KBM-7 (cell line): ENCODE measurements around the gene MAN1C1.

Experiments used
- DNase-seq: peaks from one replicate; pipeline ENCODE4 v3.0.0-alpha.2; 2015
- in situ Hi-C: fragments of 300-500 bp; cut with MboI; formaldehyde crosslinking; loops from 2 replicates; pipeline ENCODE4 v1.14.3; 2020; ENCODE audit warnings: low sequenced_read_pairs, low pct_unique_long_range_greater_than_20kb, mixed read lengths

Gene MAN1C1

DNA sequence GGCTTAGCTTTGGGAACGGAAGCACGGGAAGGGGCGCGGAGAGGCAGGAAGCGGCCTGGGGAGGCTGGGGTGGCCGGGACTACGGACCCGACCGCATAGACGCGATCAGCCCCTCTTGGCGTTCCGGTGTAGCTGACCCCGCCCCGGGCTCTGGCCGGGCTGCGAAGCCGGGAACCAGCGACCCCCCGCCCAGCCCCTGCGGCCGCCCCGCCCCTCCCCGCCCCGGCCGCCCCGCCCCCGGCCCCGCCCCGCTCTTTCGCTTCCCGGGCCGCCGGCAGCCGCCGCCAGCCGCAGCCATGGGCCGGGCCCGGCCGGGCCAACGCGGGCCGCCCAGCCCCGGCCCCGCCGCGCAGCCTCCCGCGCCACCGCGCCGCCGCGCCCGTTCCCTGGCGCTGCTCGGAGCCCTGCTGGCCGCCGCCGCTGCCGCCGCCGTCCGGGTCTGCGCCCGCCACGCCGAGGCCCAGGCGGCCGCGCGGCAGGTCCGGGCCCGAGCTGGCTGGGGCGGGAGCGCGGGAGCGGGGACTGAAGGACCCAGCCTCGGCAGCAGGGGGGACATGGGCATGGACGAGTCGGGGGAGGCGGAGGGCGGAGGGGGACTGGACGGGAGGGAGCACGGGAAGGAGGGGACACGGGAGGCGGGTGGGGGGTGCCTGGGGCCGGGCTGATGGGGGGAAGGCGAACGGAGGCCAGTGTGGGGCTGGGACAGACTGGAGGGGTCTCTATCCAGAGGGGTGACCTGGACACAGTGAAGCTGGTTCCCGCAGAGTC lies 183.5 kb downstream of the MAN1C1 start, which contains the start of gene SELENON:
TSS of gene SELENON (plus strand) at position 259 of the 768 bp plus-strand sequence. CDS start at position 297, 38 bp downstream.
- peak; percentile 41 for DNase-seq

GRCh38 chr1:25800703-25801377 lies 184.2 kb downstream of the MAN1C1 start:
- no peak for DNase-seq
- in situ Hi-C loops = no loop called here

More for the DNA sequence above, 183.5 kb downstream of the MAN1C1 start, which contains the start of gene SELENON:
- in situ Hi-C loops = no loop called here

GRCh38 chr1:25802915-25803314 lies 186.3 kb downstream of the MAN1C1 start:
- in situ Hi-C loops = no loop called here
- DNase-seq = peak; percentile 55

DNA sequence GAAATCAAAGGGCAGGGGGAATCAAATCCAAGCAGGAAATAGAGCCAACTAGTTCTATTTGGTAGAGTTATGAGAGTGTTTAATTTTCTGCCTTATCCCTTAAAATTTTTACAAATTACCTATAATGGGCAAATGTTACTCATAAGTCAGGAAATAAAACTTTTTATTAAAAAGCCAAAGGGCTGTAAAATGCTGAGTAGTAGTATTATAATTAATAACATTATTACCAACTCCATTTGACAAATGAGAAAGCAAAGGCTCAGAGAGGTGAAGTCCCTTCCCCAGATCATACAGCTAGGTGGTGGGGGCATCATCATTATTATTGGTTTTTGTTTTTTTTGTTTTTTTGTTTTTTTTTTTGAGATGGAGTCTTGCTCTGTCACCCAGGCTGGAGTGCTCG lies 186.8 kb downstream of the MAN1C1 start:
- in situ Hi-C loops = no loop called here
- DNase-seq = no peak

DNA sequence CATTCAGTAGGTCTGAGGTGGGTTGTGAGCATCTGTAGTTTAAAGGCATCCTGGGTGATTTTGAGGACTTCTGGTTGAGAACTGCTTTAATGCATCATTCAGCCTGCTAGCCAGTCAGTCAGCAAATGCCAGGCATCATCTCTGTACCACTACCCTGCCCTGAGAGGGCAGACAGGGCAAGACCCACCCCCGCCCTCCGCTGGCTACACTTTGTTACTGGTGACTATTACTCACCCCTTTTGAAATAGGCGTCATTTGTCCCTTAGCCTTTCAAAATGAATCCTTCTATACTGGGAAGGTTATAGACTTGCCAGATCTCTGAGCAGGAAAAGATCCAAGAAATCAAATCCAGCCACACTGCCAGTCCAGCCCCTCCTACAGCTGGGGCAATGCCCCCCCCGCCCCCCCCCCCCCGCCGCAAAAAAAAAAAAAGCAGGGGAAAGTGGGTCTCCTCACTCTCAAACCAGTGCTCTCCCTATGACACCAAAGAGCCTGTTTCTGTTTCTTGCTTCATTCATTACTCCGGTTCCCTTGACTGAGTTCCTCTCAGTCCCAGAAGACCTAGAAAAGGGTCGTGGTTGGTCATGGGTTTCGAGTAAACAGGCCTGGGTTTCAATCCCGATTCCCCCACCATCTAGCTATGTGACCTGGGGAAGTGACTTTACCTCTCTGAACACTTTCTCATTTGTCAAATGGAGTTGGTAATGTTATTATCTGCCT lies 187.8 kb downstream of the MAN1C1 start:
- in situ Hi-C loops = no loop called here
- no peak for DNase-seq

DNA sequence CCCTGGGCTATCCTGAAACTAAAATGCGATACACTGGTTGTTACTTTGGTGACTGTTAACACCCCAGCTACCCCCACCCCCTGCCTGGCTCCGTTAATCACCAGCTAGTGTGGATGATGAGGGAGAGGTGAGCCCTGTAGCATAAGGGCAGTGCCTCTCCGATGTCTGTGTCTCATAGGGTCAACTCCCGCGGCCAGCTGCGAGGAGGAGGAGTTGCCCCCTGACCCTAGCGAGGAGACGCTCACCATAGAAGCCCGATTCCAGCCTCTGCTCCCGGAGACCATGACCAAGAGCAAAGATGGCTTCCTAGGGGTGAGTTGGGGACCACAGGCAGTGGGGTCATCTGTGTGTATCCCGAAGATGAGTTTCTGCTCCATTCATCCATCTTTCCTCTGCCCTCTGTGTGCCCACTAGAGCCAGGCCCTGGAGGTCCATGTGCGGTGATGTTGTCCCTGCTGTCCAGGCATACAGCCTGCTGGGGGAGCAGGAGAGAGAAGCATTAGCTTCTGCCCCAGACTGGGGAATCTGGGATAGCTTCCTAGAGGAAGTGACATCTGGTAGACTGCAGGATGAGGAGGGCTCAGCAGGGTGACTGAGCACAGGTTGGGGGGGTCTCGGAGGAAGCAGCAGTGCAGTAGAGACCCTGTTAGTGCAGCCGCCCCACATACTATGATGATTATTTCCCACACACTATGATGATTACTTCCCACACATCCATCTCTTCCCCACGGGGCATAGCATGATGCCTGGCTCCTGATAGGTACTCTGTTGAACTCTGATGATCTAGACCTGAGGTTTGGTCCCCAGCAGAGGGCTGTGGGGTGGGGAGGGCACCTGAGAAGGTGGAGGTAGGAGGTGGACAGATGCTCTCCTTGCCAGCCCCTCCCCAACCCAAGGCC lies 188.6 kb downstream of the MAN1C1 start:
- no peak for DNase-seq
- in situ Hi-C loops = no loop called here

DNA sequence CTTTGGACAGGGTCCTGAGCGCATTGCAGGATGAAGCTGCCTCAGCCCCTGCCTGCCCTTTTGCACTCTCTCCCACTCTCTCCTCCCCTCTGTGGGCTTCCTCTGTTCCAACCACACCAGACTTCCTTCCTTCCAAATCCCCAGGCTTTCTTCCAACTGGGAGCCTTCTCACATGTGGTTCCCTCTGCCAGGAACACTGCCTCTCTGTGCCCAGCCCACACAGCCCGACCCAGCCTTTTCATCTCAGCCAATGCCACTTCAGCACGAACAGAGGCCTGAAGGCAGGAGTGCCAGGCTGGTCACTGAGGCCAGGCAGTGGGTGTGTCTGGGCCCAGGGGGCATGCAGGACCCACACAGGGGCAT lies 189.3 kb downstream of the MAN1C1 start:
- no peak for DNase-seq
- in situ Hi-C loops = no loop called here

DNA sequence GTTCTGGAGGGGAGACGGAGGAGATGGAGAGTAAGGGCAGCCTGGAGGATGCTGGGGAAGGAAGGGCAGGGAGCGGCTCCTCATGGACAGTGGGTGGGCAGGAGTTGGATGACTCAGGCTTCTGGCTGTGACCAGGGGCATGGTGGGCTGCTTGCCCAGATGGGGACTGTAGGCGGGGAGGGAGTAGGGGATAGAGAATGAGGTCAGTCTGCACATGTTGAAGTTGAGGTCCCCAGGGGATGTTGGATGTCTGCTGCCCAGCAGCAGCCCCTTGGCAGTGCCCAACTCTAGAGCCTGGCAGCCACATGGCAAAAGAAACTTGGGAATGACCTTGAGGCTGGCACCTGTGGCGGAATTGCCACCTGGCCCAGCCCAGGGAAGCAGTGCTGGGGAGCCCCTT lies 189.8 kb downstream of the MAN1C1 start:
- in situ Hi-C loops = no loop called here
- DNase-seq = no peak

DNA sequence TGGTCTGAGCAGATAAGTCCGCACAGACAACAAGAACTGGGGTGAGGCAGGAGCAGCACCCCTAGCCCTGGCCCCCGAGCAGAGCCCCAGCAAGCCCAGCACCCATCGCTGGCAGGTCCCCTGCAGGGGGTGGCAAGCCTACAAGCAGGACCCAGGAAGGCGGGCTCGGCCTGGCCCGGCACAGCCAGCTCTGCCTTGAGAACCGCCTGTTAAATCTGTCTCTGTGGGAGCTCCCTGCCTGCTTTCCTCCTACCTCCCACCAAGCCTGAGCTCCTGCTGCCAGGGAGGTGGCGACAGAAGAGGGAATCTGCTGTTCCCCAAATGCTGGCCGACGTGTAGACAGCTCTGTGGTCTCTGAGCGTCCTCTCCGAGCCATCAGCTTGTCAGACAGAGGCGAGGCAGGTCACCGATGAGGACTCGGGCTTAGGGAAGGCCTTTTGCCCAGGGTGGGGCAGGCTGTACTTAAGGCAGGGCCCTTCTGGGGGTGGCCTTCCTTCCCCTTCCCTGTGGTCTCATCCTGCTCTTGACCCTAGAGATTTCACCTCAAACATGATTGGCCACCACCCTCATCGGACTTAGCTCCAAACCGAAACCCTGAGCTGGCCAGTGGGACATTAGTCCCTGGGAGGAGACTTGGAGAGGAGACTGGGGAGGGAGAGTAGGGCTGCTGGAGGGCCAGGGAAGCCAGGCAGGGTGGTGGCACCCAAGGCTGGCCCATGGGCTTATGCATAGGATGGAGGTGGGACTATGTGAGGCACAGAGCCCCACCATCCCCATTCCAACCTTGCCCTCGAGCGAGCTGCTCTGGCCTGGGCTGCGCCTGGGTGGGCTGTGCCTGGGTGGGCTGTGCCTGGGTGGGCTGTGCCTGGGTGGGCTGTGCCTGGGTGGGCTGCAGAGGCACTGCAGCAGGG lies 191.1 kb downstream of the MAN1C1 start:
- in situ Hi-C loops = no loop called here
- DNase-seq = no peak

DNA sequence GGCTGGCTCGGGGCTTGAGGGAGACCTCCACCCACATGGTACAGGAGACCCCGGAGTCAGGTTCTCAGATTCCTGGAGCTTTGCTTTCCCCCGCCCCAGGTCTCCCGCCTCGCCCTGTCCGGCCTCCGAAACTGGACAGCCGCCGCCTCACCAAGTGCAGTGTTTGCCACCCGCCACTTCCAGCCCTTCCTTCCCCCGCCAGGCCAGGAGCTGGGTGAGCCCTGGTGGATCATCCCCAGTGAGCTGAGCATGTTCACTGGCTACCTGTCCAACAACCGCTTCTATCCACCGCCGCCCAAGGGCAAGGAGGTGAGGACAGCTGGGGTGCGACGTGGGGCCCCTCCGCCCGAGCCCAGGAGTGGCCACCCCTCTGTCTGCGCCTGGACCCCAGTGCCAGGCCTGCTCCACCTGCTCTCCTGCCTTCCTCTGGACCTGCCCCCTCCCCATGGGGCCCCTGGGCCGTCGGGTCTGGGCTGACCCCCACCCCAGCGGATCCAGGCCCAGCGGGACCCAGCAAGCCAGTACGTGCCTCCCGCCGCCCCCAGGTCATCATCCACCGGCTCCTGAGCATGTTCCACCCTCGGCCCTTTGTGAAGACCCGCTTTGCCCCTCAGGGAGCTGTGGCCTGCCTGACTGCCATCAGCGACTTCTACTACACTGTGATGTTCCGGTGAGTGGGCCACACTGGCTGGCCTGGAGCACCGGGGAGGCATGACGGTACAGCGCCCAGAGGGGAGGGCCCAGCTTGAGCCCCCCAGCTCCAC lies 192.1 kb downstream of the MAN1C1 start:
- no peak for DNase-seq
- in situ Hi-C loops = no loop called here

DNA sequence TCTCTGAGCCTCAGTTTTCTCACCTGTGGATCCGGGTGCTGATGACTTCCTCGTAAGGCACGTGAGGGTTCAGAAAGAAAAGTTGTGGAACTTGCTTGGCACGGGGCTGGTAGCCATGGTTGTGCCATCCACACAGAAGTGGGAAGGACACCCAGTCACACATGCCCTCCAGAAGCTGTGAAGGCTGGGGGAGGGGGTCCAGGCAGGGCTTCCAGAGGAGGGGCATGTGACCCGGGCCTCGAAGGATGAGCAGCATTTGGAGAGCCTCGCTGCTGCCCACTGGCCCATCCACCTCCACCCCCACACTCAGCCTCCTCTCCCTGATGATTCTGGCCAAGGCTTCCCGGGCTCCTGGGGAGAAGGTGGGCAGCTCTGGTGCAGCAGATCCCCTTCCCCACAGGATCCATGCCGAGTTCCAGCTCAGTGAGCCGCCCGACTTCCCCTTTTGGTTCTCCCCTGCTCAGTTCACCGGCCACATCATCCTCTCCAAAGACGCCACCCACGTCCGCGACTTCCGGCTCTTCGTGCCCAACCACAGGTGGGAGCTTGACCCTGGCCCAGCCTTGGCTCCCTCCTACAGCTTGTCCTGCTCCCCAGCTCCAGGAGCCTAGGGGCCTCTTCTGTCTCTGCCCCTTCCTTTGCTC lies 192.8 kb downstream of the MAN1C1 start:
- in situ Hi-C loops = no loop called here
- peak; percentile 89 for DNase-seq

- in situ Hi-C loops = no loop called here
- no peak for DNase-seq
Observed at GRCh38 chr1:25809929-25810328, 193.3 kb downstream of the MAN1C1 start.

DNA sequence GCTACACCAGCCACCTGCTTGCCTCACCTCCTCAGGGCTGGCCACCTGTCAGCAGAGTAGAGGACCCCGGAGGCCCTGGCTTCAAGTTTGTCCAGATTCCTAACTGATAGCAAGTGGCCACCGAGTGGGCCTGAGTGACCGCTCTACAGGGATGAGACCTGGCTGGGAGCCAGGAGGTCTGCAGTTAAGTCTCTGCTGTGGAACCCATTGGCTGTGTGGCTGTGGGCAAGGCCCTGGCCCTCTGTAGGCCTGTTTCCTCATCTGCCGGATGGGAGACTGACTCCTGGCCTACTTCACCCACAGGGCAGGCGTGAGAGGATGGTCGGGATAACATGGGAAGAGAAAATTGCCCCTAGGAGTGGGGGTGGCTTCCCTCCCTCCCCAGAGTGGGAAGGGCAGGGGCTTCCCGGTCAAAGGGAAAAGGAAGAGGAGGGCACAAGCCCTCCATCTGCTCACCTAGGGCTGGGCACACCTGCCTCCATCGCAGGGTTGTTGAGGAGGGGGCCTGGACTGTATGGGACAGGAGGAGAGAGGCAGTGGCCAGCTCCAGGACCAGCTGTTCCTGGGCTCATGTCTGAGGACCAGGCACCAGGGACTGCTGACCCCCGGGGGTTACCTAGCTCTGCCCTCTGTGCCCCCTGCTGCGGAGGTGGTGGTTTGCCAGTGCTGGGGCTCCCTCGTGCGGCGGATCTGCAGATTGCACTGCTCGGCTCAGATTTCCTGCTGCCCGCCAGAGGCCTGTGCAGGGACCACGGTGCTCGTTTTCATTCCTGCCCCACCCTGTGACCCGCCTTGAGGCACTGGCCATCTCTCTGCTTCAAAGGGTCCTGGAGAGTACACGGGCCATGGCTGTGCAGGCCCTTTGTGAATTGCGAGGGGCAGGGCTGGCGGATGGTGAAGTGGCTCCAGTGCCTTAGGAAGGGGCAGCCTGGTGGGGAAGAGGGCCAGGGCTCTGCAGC lies 194.0 kb downstream of the MAN1C1 start:
- in situ Hi-C loops = no loop called here
- DNase-seq = peak; percentile 80

DNA sequence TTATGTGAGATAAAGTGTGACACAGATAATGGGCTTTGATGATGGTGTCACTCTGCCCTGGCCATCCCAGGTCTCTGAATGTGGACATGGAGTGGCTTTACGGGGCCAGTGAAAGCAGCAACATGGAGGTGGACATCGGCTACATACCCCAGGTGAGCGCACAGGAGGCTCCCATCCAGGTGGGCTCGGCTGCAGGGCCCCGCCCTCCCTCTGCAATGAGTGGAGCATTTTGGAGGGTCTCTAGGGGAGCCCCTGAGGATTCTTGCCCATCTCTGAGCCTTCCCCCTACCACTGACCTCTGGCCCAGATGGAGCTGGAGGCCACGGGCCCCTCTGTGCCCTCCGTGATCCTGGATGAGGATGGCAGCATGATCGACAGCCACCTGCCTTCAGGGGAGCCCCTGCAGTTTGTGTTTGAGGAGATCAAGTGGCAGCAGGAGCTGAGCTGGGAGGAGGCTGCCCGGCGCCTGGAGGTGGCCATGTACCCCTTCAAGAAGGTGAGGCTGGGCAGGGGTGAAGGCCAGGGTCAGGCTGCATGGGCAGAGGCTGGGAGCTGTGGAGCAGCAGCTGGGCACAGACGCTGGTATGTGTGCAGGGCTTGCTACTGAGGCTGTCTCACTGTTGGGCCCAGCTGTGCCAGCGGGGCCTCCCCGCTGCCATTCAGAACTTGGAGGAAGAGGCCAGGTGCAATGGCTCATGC lies 194.9 kb downstream of the MAN1C1 start:
- DNase-seq = no peak
- in situ Hi-C loops = no loop called here

DNA sequence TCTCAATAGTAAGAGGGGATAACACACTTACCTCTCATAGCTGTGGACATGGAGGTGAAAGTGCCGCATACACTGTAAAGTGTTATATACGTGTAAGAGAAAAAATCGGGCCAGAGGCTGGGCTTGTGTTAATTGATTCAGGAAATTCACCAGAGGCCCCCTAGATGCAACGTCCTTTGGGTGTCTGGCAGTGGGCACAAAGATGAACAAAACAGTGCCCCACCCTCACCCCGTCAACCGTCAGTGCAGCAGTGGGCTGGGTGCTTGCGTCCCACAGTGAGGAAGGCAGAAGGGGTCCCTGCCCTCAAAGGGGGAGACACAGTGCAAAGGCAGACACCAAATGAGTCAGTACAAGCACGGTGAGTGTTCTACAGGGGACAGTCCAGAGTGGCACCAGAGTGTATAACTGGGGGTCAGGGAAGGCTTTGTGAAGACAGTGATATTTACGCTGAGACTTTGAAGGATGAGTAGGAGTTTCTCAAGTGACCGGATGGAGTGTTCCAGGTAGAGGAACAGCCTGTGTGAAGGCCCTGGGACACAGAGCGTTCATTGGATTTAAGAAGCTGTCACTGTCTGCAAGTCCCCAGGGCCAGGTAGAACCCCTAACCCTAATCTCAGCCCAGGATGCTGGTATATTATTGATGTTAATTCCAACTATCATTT lies 196.6 kb downstream of the MAN1C1 start:
- DNase-seq = no peak
- in situ Hi-C loops = no loop called here
